ENCODE data around the gene ARPC3. TPM values are rescaled to one million over a fixed set of nuclear protein-coding genes. Genes with fewer than 3 reads are reported as not detected.
"Not testable (repeated sequence)": the region's sequence is repeated elsewhere in the genome, so short reads cannot be mapped to it uniquely, and the experiment has no call there.

Gene ARPC3
- polyA plus RNA-seq, 3 donors = 133 to 1,727 (median 1,716) TPM

DNA sequence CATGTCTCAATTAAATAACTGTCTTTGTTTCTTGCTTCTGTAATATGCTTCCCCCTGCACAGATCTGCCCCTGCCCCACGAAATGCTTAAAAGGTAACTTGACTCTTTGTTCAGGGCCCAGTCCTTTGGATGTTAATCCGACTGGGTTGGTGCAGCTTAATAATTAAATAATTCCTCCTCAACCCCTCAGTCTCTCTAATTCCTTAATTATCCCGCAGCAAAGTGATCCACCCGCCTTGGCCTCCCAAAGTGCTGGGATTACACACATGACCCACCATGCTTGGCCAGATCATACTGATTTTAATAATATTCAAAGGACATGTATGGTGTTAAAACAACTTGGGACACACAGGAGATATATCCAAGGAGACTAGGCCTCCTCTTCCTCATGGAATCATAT is 28.4 kb downstream of the ARPC3 start:
- TF ChIP-seq, protein P1, sequence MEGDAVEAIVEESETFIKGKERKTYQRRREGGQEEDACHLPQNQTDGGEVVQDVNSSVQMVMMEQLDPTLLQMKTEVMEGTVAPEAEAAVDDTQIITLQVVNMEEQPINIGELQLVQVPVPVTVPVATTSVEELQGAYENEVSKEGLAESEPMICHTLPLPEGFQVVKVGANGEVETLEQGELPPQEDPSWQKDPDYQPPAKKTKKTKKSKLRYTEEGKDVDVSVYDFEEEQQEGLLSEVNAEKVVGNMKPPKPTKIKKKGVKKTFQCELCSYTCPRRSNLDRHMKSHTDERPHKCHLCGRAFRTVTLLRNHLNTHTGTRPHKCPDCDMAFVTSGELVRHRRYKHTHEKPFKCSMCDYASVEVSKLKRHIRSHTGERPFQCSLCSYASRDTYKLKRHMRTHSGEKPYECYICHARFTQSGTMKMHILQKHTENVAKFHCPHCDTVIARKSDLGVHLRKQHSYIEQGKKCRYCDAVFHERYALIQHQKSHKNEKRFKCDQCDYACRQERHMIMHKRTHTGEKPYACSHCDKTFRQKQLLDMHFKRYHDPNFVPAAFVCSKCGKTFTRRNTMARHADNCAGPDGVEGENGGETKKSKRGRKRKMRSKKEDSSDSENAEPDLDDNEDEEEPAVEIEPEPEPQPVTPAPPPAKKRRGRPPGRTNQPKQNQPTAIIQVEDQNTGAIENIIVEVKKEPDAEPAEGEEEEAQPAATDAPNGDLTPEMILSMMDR (IDR thresholded peaks at IDR 0.05) = no peak
- Histone ChIP-seq H3K36me3 (replicated peaks in 1 of 2; ENCODE audit: control insufficient read depth in 1 of 2, insufficient read depth in 2 of 2, low read length in 2 of 2) (no peaks in the 10 kb centered on the region), H4K20me1 (ENCODE audit: insufficient read depth, low read length) (no peaks in the 10 kb centered on the region), H2AFZ (ENCODE audit: insufficient read depth, low read depth, low read length, poor library complexity, severe bottlenecking) (no peak overlapping the region), H3K4me3 (replicated peaks in 1 of 3; ENCODE audit: low read depth in 2 of 3, low read length in 3 of 3) (no peak overlapping the region), H3K9me3 (replicated peaks in 1 of 2; ENCODE audit: control insufficient read depth in 1 of 2, insufficient read depth in 1 of 2, low read length in 2 of 2) (no peaks in the 10 kb centered on the region), H3K27ac (ENCODE audit: low read depth in 1 of 2, low read length in 2 of 2) (no peak overlapping the region), H3K27me3 (ENCODE audit: control insufficient read depth in 2 of 2, insufficient read depth in 2 of 2, low read length in 2 of 2) (no peaks in the 10 kb centered on the region), H3K4me2 (replicated peaks; ENCODE audit: extremely low read depth, low read length, poor library complexity, severe bottlenecking) (no peak overlapping the region), H3K9ac (ENCODE audit: insufficient read depth, low read length, poor library complexity, severe bottlenecking) (no peak overlapping the region), H3K79me2 (ENCODE audit: insufficient read depth, low read length) (no peaks in the 10 kb centered on the region), H3K4me1 (ENCODE audit: control insufficient read depth in 1 of 2, insufficient read depth in 2 of 2, low read length in 2 of 2) (peaks cover 12% of the 10 kb centered on the region in 2 donors)
- no peak overlapping the region for H3K4me3 Mint-ChIP-seq
- intact Hi-C loops (cut with micrococcal nuclease) = loop anchor here in 1 of 2 donors (10.0 kb wide), 1 partner anchor 317 kb away; no protein-coding TSS in a partner anchor
- H3K9me3 Mint-ChIP-seq = peaks cover 0 to 3% (median 0%) of the 10 kb centered on the region in 7 donors
- no peak overlapping the region for H3K27ac Mint-ChIP-seq
- DNase-seq = no peak
- no peaks in the 10 kb centered on the region for H3K36me3 Mint-ChIP-seq
- WGBS (ENCODE audit: insufficient coverage) = 100% methylated on average over 1 of the region's 4 CpGs
- peaks cover 15% of the 10 kb centered on the region for H3K4me1 Mint-ChIP-seq
- H3K27me3 Mint-ChIP-seq (ENCODE audit: low read depth in 3 of 3) = peaks cover 0 to 6% (median 2%) of the 10 kb centered on the region in 3 donors

DNA sequence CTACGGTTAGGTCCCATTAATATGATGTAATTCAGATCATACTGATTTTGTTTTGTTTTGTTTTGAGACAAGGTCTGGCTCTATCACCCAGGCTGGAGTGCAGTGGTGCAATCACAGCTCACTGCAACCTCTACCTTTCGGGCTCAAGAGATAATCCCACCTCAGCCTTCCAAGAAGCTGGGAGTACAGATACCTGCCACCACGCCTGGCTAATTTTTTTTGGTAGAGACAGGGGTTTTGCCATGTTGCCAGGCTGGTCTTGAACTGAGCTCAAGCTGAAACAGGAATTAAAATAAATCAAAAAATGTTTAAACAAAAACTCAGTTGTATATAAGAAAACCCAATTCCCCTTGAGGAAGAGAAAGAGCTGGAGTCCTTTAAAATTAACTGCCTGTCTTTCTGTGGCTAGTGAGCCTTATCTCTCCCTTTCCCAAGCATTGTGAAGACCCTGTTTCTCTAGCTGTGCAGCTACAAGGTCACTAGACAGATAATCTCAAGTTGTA is 28.9 kb downstream of the ARPC3 start:
- Histone ChIP-seq H3K27ac (ENCODE audit: low read depth in 1 of 2, low read length in 2 of 2) (no peak overlapping the region), H3K9me3 (replicated peaks in 1 of 2; ENCODE audit: control insufficient read depth in 1 of 2, insufficient read depth in 1 of 2, low read length in 2 of 2) (no peaks in the 10 kb centered on the region), H3K36me3 (replicated peaks in 1 of 2; ENCODE audit: control insufficient read depth in 1 of 2, insufficient read depth in 2 of 2, low read length in 2 of 2) (no peaks in the 10 kb centered on the region), H3K79me2 (ENCODE audit: insufficient read depth, low read length) (no peaks in the 10 kb centered on the region), H3K4me2 (replicated peaks; ENCODE audit: extremely low read depth, low read length, poor library complexity, severe bottlenecking) (no peak overlapping the region), H3K4me3 (replicated peaks in 1 of 3; ENCODE audit: low read depth in 2 of 3, low read length in 3 of 3) (no peak overlapping the region), H4K20me1 (ENCODE audit: insufficient read depth, low read length) (no peaks in the 10 kb centered on the region), H3K9ac (ENCODE audit: insufficient read depth, low read length, poor library complexity, severe bottlenecking) (no peak overlapping the region), H2AFZ (ENCODE audit: insufficient read depth, low read depth, low read length, poor library complexity, severe bottlenecking) (no peak overlapping the region), H3K27me3 (ENCODE audit: control insufficient read depth in 2 of 2, insufficient read depth in 2 of 2, low read length in 2 of 2) (no peaks in the 10 kb centered on the region), H3K4me1 (ENCODE audit: control insufficient read depth in 1 of 2, insufficient read depth in 2 of 2, low read length in 2 of 2) (peaks cover 13% of the 10 kb centered on the region in 2 donors)
- TF ChIP-seq, protein P1 (IDR thresholded peaks at IDR 0.05) = no peak
- no CpG with 5 or more reads among the region's 3 CpGs for WGBS (ENCODE audit: insufficient coverage)
- intact Hi-C loops (cut with micrococcal nuclease) = loop anchor here in 1 of 2 donors (10.0 kb wide), 1 partner anchor 316 kb away; no protein-coding TSS in a partner anchor
- peaks cover 0 to 3% (median 0%) of the 10 kb centered on the region in 7 donors for H3K9me3 Mint-ChIP-seq
- H3K4me3 Mint-ChIP-seq = no peak overlapping the region
- peaks cover 0 to 6% (median 2%) of the 10 kb centered on the region in 3 donors for H3K27me3 Mint-ChIP-seq (ENCODE audit: low read depth in 3 of 3)
- no peak overlapping the region for H3K27ac Mint-ChIP-seq
- DNase-seq = no peak
- H3K36me3 Mint-ChIP-seq = no peaks in the 10 kb centered on the region
- H3K4me1 Mint-ChIP-seq = peaks cover 15% of the 10 kb centered on the region

DNA sequence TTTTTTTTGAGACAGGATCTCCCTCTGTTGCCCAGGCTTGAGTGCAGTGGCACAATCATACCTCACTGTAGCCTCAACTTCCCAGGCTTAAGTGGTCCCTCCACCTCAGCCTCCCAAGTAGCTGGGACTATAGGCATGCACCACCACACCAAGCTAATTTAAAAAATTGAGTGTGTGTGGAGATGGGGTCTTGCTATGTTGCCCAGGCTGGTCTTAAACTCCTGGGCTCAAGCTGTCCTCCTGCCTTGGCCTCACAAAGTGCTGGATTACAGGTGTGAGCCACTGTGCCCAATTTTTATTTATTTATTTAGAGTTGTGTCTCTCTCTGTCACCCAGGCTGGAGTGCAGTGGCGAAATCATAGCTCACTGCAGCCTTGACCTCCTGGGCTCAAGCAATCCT is 29.5 kb downstream of the ARPC3 start:
- not testable (repeated sequence) for H3K4me3 ChIP-seq (replicated peaks in 1 of 3; ENCODE audit: low read depth in 2 of 3, low read length in 3 of 3); H2AFZ ChIP-seq (ENCODE audit: insufficient read depth, low read depth, low read length, poor library complexity, severe bottlenecking); H3K79me2 ChIP-seq (ENCODE audit: insufficient read depth, low read length); H3K36me3 ChIP-seq (replicated peaks in 1 of 2; ENCODE audit: control insufficient read depth in 1 of 2, insufficient read depth in 2 of 2, low read length in 2 of 2); H3K9me3 Mint-ChIP-seq; H3K9ac ChIP-seq (ENCODE audit: insufficient read depth, low read length, poor library complexity, severe bottlenecking); H3K4me2 ChIP-seq (replicated peaks; ENCODE audit: extremely low read depth, low read length, poor library complexity, severe bottlenecking); DNase-seq; H3K36me3 Mint-ChIP-seq; H3K27ac ChIP-seq (ENCODE audit: low read depth in 1 of 2, low read length in 2 of 2); H3K27me3 Mint-ChIP-seq (ENCODE audit: low read depth in 3 of 3); H4K20me1 ChIP-seq (ENCODE audit: insufficient read depth, low read length); H3K27me3 ChIP-seq (ENCODE audit: control insufficient read depth in 2 of 2, insufficient read depth in 2 of 2, low read length in 2 of 2); H3K4me3 Mint-ChIP-seq; H3K27ac Mint-ChIP-seq; H3K9me3 ChIP-seq (replicated peaks in 1 of 2; ENCODE audit: control insufficient read depth in 1 of 2, insufficient read depth in 1 of 2, low read length in 2 of 2)
- no CpG with 5 or more reads among the region's 1 CpG for WGBS (ENCODE audit: insufficient coverage)
- intact Hi-C loops (cut with micrococcal nuclease) = loop anchor here in 1 of 2 donors (10.0 kb wide), 1 partner anchor 316 kb away; no protein-coding TSS in a partner anchor
- H3K4me1 Mint-ChIP-seq = peaks cover 15% of the 10 kb centered on the region
- H3K4me1 ChIP-seq (ENCODE audit: control insufficient read depth in 1 of 2, insufficient read depth in 2 of 2, low read length in 2 of 2) = peaks cover 13% of the 10 kb centered on the region in 2 donors
